Right ventricle myocardium inferior (tissue), 1 donor: ENCODE data around the gene MPV17. TPM values are rescaled to one million over a fixed set of nuclear protein-coding genes. Genes with fewer than 3 reads are reported as not detected.
A peak's percentile ranks its signal among the peaks of the same experiment; 100 is the strongest.
"Not testable (repeated sequence)": the region's sequence is repeated elsewhere in the genome, so short reads cannot be mapped to it uniquely, and the experiment has no call there.

Source experiments
- ATAC-seq: fragments of 200-7000 bp; cut with Tn5 transposase; one replicate; pipeline ENCODE4 v1.9.1; 2020; ENCODE audit warnings: mild to moderate bottlenecking, moderate library complexity
- DNase-seq: peaks from one replicate; pipeline ENCODE4 v3.0.0; 2021; ENCODE audit errors: missing footprints
- intact Hi-C: fragments of 100-400 bp; cut with DNase I; formaldehyde crosslinking; loops from one replicate; pipeline ENCODE4 v1.11.0; 2022
- total RNA-seq: library from RNA; stranded (reverse); fragmentation: NEBNext Ultra II Directional; extraction: Animal tissue kit (Norgen Biotek cat#: 25700); gene quantifications from one replicate; pipeline ENCODE4 v1.2.1, GENCODE V29; 2021
- donor health status: DM: no; HTN: yes; CAD: no; lungs with severe emphysema.

The MPV17 gene
- total RNA-seq, 1 donor from 2014 or later = 48.0 TPM

GRCh38 chr2:27305516-27305915, 17.4 kb downstream of the MPV17 start:
- no peak for DNase-seq
- ATAC-seq = no peak
- intact Hi-C loops = no loop called here

- ATAC-seq (no peak), DNase-seq (no peak)
- intact Hi-C loops = loop anchor here (5.0 kb wide), 2 partner anchors 42 to 207 kb away; partner anchors contain the start of gene SLC30A3
Observed at GRCh38 chr2:27304488-27305240, 18.2 kb downstream of the MPV17 start.

GRCh38 chr2:27303093-27304025, 19.5 kb downstream of the MPV17 start:
- no peak for DNase-seq
- intact Hi-C loops = loop anchor here (5.0 kb wide), 2 partner anchors 41 to 206 kb away; partner anchors contain the start of gene SLC30A3
- ATAC-seq = peak; percentile 61

- not testable (repeated sequence) for ATAC-seq, DNase-seq
- intact Hi-C loops = loop anchor here (5.0 kb wide), 2 partner anchors 38 to 203 kb away; partner anchors contain the start of gene SLC30A3
Observed at GRCh38 chr2:27300606-27301005, 22.3 kb downstream of the MPV17 start.

- intact Hi-C loops = no loop called here
- ATAC-seq (no peak), DNase-seq (no peak)
Observed at GRCh38 chr2:27298391-27299080, 24.4 kb downstream of the MPV17 start.

GRCh38 chr2:27297195-27297594, 25.7 kb downstream of the MPV17 start:
- no peak for ATAC-seq
- no peak for DNase-seq
- intact Hi-C loops = no loop called here

- intact Hi-C loops = no loop called here
- ATAC-seq = no peak
- no peak for DNase-seq
Observed at GRCh38 chr2:27296481-27296880, 26.4 kb downstream of the MPV17 start.

GRCh38 chr2:27294928-27295327, 28.0 kb downstream of the MPV17 start:
- intact Hi-C loops = no loop called here
- ATAC-seq = no peak

GRCh38 chr2:27291865-27292264, 31.0 kb downstream of the MPV17 start:
- ATAC-seq = no peak
- intact Hi-C loops = no loop called here

More at GRCh38 chr2:27294928-27295327, 28.0 kb downstream of the MPV17 start:
- no peak for DNase-seq

GRCh38 chr2:27290549-27290948, 32.3 kb downstream of the MPV17 start:
- intact Hi-C loops = no loop called here
- DNase-seq = no peak
- ATAC-seq = no peak

More at GRCh38 chr2:27291865-27292264, 31.0 kb downstream of the MPV17 start:
- no peak for DNase-seq

GRCh38 chr2:27288610-27289009, 34.3 kb downstream of the MPV17 start:
- ATAC-seq (no peak), DNase-seq (no peak)
- intact Hi-C loops = no loop called here

- DNase-seq = no peak
- ATAC-seq = no peak
- intact Hi-C loops = no loop called here
Observed at GRCh38 chr2:27285481-27285880, 37.4 kb downstream of the MPV17 start.

GRCh38 chr2:27284996-27285395, 37.9 kb downstream of the MPV17 start:
- ATAC-seq (no peak), DNase-seq (no peak)
- intact Hi-C loops = loop anchor here (5.0 kb wide), 1 partner anchor 188 kb away; no protein-coding TSS in a partner anchor

GRCh38 chr2:27282892-27283291, 40.0 kb downstream of the MPV17 start:
- intact Hi-C loops = loop anchor here (1.0 to 5.0 kb wide), 2 partner anchors 40 to 186 kb away; partner anchors contain the start of gene MPV17
- DNase-seq (no peak), ATAC-seq (peak; percentile 70)

- DNase-seq (no peak), ATAC-seq (peak; percentile 87)
- intact Hi-C loops = loop anchor here (1.0 to 5.0 kb wide), 3 partner anchors 17 to 185 kb away; partner anchors contain the start of gene MPV17
Observed at GRCh38 chr2:27281855-27282559, 40.9 kb downstream of the MPV17 start, which contains the start of gene TRIM54. Gene TRIM54, plus strand, starts transcription at chr2:27282429. Its CDS starts 303 bp downstream, at chr2:27282732.

- intact Hi-C loops = loop anchor here (2.0 to 5.0 kb wide), 2 partner anchors 17 to 184 kb away; no protein-coding TSS in a partner anchor
- peak; percentile 29 for ATAC-seq
- no peak for DNase-seq
Observed at GRCh38 chr2:27281442-27281841, 41.5 kb downstream of the MPV17 start.

- DNase-seq = no peak
- no peak for ATAC-seq
- intact Hi-C loops = loop anchor here (1.0 to 5.0 kb wide), 3 partner anchors 16 to 184 kb away; no protein-coding TSS in a partner anchor
Observed at GRCh38 chr2:27280826-27281225, 42.1 kb downstream of the MPV17 start.

GRCh38 chr2:27278010-27278409, 44.9 kb downstream of the MPV17 start:
- no peak for ATAC-seq
- intact Hi-C loops = no loop called here
- DNase-seq = no peak
